Keratinocyte (primary cell): ENCODE results near the gene MYMX.

Source experiments
- CTCF ChIP-seq, 3 experiments: IDR thresholded peaks in 1 of 3; conservative IDR thresholded peaks in 1 of 3; optimal IDR thresholded peaks in 1 of 3; 2 replicates in 2 of 3; 3 replicates in 1 of 3; pipeline versions ENCODE3 to v1.5.1; 2011; ENCODE audit warnings: low read length in 3 of 3, mild to moderate bottlenecking in 3 of 3, moderate library complexity in 2 of 3, control low read depth in 1 of 3, inconsistent platforms in 1 of 3; ENCODE audit not compliant: insufficient read depth in 2 of 3; ENCODE audit errors: extremely low read depth in 1 of 3
- EZH2 ChIP-seq: IDR thresholded peaks from one replicate; pipeline ENCODE4 v1.6.1; 2012; ENCODE audit warnings: inconsistent platforms, mild to moderate bottlenecking, low read length, moderate library complexity

GRCh38 chr6:44176762-44177509 is 39.8 kb upstream of the MYMX start:
- TF ChIP-seq CTCF (optimal IDR thresholded peaks at IDR 0.05 in 1 of 3, IDR thresholded peaks at IDR 0.05 in 1 of 3, conservative IDR thresholded peaks at IDR 0.05 in 1 of 3; ENCODE audit: extremely low read depth in 1 of 3, insufficient read depth in 2 of 3, low read length in 3 of 3) (no peak), EZH2 (no peak)
